Suprapubic skin (tissue), 4 donors: ENCODE measurements around the gene RTEL1.

Experiments
- CTCF ChIP-seq, 2 donors: fragments of 200-600 bp in 1 of 2; fragments of 450-650 bp in 1 of 2; sonication (generic) in 1 of 2; IDR thresholded peaks; one replicate each; pipeline ENCODE4 v1.5.1; 2016 to 2019; ENCODE audit warnings: antibody characterized with exemption in 2 of 2, mild to moderate bottlenecking in 1 of 2, moderate library complexity in 1 of 2
- EP300 ChIP-seq: sonication (generic); formaldehyde crosslinking; IDR thresholded peaks from one replicate; pipeline ENCODE4 v1.6.1; 2017; ENCODE audit warnings: antibody characterized with exemption
- POLR2A ChIP-seq, 2 donors: fragments of 450-650 bp; IDR thresholded peaks; one replicate each; pipeline ENCODE4 v1.6.1; 2017; ENCODE audit warnings: antibody characterized with exemption in 2 of 2, mild to moderate bottlenecking in 2 of 2, moderate library complexity in 2 of 2
- POLR2AphosphoS5 ChIP-seq, 3 donors: sonication (generic); formaldehyde crosslinking; IDR thresholded peaks; one replicate each; pipeline ENCODE4 v1.6.1; 2017; ENCODE audit warnings: antibody characterized with exemption in 3 of 3

GRCh38 chr20:63692436-63693082 is 34.4 kb downstream of the RTEL1 start:
- TF ChIP-seq CTCF (IDR thresholded peaks at IDR 0.05), result no peak
- no peak for TF ChIP-seq EP300
- TF ChIP-seq POLR2A (IDR thresholded peaks at IDR 0.05), result no peak
- TF ChIP-seq POLR2AphosphoS5 (IDR thresholded peaks at IDR 0.05), result no peak
